Muscle layer of colon (tissue), 2 donors: Measurements from ENCODE around the gene FXN.
A peak's percentile ranks its signal among the peaks of the same experiment; 100 is the strongest.
"Not testable (repeated sequence)": the region's sequence is repeated elsewhere in the genome, so short reads cannot be mapped to it uniquely, and the experiment has no call there.

Source experiments
- H3K27ac ChIP-seq: one replicate; pipeline ENCODE4 v1.7.0; 2013; ENCODE audit warnings: low read depth, mild to moderate bottlenecking, low read length, moderate library complexity
- H3K27me3 ChIP-seq, 2 donors: one replicate each; pipeline ENCODE4 v1.7.0; 2013; ENCODE audit warnings: low read length in 2 of 2, mild to moderate bottlenecking in 2 of 2; ENCODE audit not compliant: insufficient read depth in 2 of 2, control insufficient read depth in 1 of 2
- H3K36me3 ChIP-seq: one replicate; pipeline ENCODE4 v1.7.0; 2013; ENCODE audit warnings: mild to moderate bottlenecking, low read length; ENCODE audit not compliant: insufficient read depth
- H3K4me1 ChIP-seq: one replicate; pipeline ENCODE4 v1.7.0; 2013; ENCODE audit warnings: mild to moderate bottlenecking, low read length; ENCODE audit not compliant: insufficient read depth
- H3K4me3 ChIP-seq, 2 donors: one replicate each; pipeline ENCODE4 v1.7.0; 2013; ENCODE audit warnings: low read length in 2 of 2, low read depth in 1 of 2, mild to moderate bottlenecking in 1 of 2, moderate library complexity in 1 of 2
- H3K9ac ChIP-seq: one replicate; pipeline ENCODE4 v1.7.0; 2013; ENCODE audit warnings: low read length
- H3K9me3 ChIP-seq: one replicate; pipeline ENCODE4 v1.7.0; 2013; ENCODE audit warnings: mild to moderate bottlenecking, low read length
- donor health status: abdominal sarcoma.
- donor health status: Adenocarcinoma of cecum.

The FXN gene

DNA sequence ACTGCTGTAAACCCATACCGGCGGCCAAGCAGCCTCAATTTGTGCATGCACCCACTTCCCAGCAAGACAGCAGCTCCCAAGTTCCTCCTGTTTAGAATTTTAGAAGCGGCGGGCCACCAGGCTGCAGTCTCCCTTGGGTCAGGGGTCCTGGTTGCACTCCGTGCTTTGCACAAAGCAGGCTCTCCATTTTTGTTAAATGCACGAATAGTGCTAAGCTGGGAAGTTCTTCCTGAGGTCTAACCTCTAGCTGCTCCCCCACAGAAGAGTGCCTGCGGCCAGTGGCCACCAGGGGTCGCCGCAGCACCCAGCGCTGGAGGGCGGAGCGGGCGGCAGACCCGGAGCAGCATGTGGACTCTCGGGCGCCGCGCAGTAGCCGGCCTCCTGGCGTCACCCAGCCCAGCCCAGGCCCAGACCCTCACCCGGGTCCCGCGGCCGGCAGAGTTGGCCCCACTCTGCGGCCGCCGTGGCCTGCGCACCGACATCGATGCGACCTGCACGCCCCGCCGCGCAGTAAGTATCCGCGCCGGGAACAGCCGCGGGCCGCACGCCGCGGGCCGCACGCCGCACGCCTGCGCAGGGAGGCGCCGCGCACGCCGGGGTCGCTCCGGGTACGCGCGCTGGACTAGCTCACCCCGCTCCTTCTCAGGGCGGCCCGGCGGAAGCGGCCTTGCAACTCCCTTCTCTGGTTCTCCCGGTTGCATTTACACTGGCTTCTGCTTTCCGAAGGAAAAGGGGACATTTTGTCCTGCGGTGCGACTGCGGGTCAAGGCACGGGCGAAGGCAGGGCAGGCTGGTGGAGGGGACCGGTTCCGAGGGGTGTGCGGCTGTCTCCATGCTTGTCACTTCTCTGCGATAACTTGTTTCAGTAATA is at the start of gene FXN:
Gene FXN (plus strand): TSS at position 315 of the 871 bp plus-strand sequence. CDS start 31 bp downstream, at position 346.
- Histone ChIP-seq H3K36me3 (no peaks in the 10 kb centered on the region), H3K27me3 (no peaks in the 10 kb centered on the region), H3K4me1 (peaks cover 11% of the 10 kb centered on the region), H3K9ac (peak within 1 kb of the TSS; percentile 82), H3K9me3 (no peaks in the 10 kb centered on the region), H3K4me3 (peak within 1 kb of the TSS; percentile 86 to 92), H3K27ac (peak within 1 kb of the TSS; percentile 93)

DNA sequence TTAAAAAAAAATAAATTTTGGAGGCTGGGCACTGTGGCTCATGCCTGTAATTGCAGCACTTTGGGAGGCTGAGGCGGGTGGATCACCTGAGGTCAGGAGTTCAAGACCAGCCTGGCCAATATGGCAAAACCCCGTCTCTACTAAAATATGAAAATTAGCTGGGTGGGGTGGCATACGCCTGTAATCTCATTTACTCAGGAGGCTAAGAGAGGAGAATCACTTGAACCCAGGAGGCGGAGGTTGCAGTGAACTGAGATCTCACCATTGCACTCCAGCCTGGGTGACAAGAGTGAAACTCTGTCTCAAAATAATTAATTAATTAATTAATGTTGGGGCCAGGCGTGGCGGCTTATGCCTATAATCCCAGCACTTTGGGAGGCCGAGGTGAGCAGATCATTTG is 48.6 kb upstream of the FXN start:
- H3K27me3 ChIP-seq, H3K9ac ChIP-seq: not testable (repeated sequence)

DNA sequence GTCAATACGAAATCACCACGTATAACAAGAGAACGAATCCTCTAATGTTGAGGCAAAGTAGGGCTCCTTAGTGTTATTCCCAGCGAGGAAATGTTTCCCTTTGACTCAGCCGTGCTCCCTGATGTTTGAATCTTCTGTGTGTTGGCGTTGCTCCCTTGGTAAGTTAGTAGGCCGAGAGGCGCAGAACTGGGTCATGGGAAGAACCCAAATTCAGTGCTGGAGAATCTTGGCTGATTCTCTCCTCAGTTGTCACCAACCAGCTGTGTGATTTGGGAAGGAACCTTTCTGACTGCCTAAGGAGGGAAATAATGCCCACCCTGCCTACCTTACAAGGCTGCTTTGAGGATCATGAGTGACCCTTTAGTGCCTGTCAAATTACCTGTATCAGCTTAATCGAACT is 44.1 kb upstream of the FXN start:
- Histone ChIP-seq H3K36me3 (no peaks in the 10 kb centered on the region), H3K4me3 (no peak overlapping the region), H3K4me1 (no peaks in the 10 kb centered on the region), H3K9ac (no peak overlapping the region), H3K27me3 (no peaks in the 10 kb centered on the region), H3K27ac (no peak overlapping the region), H3K9me3 (no peaks in the 10 kb centered on the region)

More for the DNA sequence above, 48.6 kb upstream of the FXN start:
- H3K4me1 ChIP-seq, H3K36me3 ChIP-seq, H3K27ac ChIP-seq, H3K4me3 ChIP-seq, H3K9me3 ChIP-seq: not testable (repeated sequence)

DNA sequence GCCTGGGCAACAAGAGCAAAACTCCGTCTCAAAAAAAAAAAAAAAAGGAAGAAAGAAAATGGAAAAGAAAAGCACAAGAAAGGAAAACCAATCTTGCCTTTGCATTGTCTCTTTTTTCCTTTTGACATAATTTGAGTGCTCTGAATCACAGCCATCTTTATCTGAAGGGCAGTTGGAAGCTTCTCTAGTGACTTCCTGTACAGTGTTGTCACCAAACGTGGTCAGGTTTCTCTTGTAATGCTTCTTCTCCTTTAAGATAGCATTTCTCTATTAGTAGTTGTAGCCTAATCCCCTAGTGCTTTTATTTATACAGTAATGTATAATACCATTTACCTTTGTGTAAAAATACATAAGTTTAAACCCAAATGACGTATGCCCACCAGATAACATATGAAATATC is 39.8 kb upstream of the FXN start:
- Histone ChIP-seq H3K9me3 (no peaks in the 10 kb centered on the region), H3K4me3 (no peak overlapping the region), H3K27me3 (no peaks in the 10 kb centered on the region), H3K36me3 (no peaks in the 10 kb centered on the region), H3K4me1 (peaks cover 17% of the 10 kb centered on the region), H3K9ac (no peak overlapping the region), H3K27ac (no peak overlapping the region)

DNA sequence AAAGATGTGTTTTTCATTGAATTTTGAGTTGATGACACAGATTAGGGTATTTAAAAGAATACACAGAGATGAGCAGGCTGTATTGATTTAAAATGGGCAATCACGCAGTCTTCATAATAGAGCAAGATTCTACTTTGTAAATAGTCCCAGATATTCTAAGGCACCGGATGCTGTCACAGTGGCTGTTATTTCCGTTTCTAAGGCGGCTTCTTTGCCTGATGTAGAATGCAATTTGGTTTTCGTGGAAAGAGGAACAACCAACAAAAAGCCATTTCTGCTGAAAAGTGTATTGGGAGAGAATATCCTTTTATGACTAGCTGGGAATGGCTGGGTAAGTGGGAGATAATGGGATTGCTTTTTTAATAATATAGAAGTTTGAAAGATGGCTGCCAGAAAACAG is 39.1 kb upstream of the FXN start:
- no peaks in the 10 kb centered on the region for H3K27me3 ChIP-seq
- H3K27ac ChIP-seq = no peak overlapping the region

DNA sequence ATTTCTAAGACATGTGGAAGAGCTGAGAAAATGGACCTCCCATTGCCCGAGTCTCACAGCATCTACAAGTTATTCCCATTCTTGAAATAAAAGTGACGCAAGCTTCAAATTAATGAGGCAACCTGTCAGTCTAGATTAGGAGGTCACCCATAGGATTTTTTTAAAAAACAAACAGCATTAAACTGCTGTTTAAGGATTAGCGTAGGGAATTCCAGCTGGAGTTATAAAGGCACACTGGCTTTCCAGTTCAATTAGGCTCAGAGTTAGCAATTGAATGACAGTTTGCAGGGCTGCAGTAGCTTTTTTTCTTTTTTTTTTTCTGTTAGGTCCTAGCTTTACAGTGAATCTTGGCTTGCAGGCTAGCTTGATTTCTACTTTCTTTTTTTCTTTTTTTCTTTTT is 37.9 kb upstream of the FXN start:
- H3K27ac ChIP-seq = no peak overlapping the region

More for the DNA sequence above, 39.1 kb upstream of the FXN start:
- Histone ChIP-seq H3K36me3 (no peaks in the 10 kb centered on the region), H3K4me1 (peaks cover 17% of the 10 kb centered on the region), H3K9ac (no peak overlapping the region), H3K9me3 (no peaks in the 10 kb centered on the region), H3K4me3 (no peak overlapping the region)

DNA sequence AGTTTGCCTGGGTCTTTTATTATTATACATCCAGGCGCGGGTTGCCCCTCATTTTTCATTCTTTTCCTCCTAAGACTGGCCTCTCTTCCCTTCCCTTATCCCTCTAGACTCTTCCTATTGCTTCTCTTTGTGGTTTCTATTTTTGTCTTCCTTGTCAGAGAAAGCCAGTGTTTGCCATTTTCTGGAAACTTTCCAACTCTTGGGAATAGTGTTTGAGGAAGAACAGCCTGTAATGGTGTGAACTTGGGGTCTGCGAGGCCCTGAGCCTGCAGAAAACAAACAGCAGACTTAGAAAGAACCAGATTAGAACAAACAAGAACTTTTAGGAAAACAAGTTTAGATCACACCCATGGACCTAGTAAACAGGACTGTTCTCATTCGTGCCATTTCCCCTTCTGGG is 37.2 kb upstream of the FXN start:
- Histone ChIP-seq H3K4me1 (peaks cover 17% of the 10 kb centered on the region), H3K36me3 (no peaks in the 10 kb centered on the region), H3K27me3 (no peaks in the 10 kb centered on the region), H3K9me3 (no peaks in the 10 kb centered on the region), H3K27ac (peak overlapping the region; percentile 36), H3K9ac (no peak overlapping the region), H3K4me3 (no peak overlapping the region)

More for the DNA sequence above, 37.9 kb upstream of the FXN start:
- peaks cover 17% of the 10 kb centered on the region for H3K4me1 ChIP-seq
- no peak overlapping the region for H3K4me3 ChIP-seq
- H3K36me3 ChIP-seq = no peaks in the 10 kb centered on the region
- H3K9me3 ChIP-seq = no peaks in the 10 kb centered on the region
- H3K9ac ChIP-seq = no peak overlapping the region
- no peaks in the 10 kb centered on the region for H3K27me3 ChIP-seq

DNA sequence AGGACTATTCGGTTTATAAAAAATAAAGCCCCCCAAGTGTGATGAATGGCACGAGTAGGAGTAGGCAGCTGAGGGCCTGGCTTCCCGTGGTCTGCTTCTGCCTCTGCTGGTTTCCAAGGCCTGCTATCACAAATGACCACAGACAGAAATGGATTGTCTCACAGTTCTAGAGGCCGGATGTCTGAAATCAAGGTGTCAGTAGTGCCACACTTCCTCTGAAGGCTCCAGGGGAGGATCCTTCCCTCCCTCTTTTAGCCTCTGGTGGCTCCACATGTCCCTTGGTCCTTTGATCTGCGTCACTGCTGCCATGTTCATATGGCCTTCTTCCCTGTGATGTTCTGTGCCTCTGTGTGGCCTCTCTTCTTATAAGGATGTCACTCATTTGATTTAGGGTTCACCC is 36.7 kb upstream of the FXN start:
- H3K27ac ChIP-seq = peak overlapping the region; percentile 36
- no peaks in the 10 kb centered on the region for H3K36me3 ChIP-seq
- H3K9me3 ChIP-seq = no peaks in the 10 kb centered on the region
- no peak overlapping the region for H3K4me3 ChIP-seq
- H3K9ac ChIP-seq = no peak overlapping the region
- H3K27me3 ChIP-seq = no peaks in the 10 kb centered on the region
- peaks cover 17% of the 10 kb centered on the region for H3K4me1 ChIP-seq

DNA sequence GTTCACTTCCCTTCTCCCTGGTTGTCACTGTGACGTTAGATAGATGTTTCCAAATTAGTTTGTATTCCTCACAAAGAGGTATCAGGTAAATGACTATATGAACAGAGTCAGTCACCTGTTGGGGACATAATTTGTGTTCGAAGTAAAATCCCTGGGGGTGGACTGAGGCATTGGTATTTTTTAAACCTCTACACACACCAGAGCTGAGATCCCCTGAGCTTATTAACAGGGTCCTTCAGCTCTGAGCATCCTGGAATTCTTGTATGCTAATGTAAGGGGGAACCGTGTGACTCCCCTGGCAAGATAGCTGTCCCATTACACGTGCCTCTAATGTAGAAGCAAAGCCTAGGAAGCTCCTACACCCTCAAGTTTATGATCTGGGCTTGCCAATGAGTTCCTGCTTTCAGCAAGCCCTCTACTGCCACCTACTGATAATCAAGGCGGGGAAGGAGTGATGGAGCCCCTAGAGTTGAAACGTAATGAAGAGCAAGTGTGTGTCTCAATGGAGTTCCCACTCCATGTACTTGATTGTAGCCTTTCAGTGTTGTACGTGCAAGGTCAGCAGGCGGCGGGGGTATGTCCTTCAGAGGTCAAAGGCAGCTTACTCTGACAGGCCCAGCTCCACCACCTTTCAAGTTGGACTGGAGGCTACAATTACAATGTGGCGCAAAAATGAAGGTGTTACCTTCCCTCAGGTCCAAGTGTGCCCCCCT is 36.0 kb upstream of the FXN start:
- no peaks in the 10 kb centered on the region for H3K27me3 ChIP-seq
- no peaks in the 10 kb centered on the region for H3K36me3 ChIP-seq
- H3K4me3 ChIP-seq = no peak overlapping the region
- no peaks in the 10 kb centered on the region for H3K9me3 ChIP-seq
- H3K27ac ChIP-seq = no peak overlapping the region
- H3K9ac ChIP-seq = no peak overlapping the region
- H3K4me1 ChIP-seq = peaks cover 17% of the 10 kb centered on the region

DNA sequence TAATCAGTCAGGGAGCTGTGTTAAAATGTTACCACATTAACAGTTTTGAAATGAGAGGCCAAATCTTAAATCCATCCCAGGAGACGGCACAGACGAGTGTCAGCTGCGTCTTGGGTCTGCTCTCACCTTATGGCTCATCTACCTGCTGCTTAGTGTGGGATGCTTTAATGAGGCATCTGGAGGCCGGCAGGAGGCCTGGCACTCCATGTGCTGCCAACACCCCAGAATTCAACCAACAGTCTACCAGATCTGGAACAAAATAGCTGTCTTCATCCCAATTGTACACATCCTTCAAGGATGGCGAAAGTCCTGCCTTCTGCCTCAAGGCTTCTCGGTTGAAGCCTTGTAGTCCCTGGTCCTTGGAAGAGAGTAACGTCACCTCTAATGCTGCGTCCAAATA is 33.6 kb upstream of the FXN start:
- Histone ChIP-seq H3K9ac (no peak overlapping the region), H3K36me3 (no peaks in the 10 kb centered on the region), H3K4me3 (no peak overlapping the region), H3K9me3 (no peaks in the 10 kb centered on the region), H3K27ac (no peak overlapping the region), H3K27me3 (no peaks in the 10 kb centered on the region), H3K4me1 (peaks cover 17% of the 10 kb centered on the region)

DNA sequence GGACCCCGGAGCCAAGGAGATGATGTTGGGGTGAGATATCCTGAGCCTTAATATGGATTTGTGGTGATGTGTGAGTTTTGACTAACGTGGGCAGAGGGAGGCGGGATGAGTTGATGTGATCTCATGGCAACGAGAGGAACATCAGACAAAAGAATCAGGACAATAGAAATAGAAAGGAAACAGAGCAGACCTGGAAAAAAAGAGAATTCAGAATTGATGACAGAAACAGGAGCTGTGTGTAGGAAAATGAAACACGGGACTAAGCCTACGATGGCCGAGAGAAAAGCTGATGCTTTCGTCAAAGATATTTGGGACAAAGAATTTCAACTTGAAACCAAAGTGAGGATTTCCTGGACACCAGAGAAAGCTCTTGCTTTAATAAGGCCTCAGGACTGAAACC is 32.5 kb upstream of the FXN start:
- no peak overlapping the region for H3K27ac ChIP-seq
- peaks cover 16% of the 10 kb centered on the region for H3K4me1 ChIP-seq
- H3K27me3 ChIP-seq = no peaks in the 10 kb centered on the region
- no peaks in the 10 kb centered on the region for H3K9me3 ChIP-seq
- H3K36me3 ChIP-seq = no peaks in the 10 kb centered on the region
- no peak overlapping the region for H3K9ac ChIP-seq
- H3K4me3 ChIP-seq = no peak overlapping the region
